B cell (primary cell): Measurements from ENCODE around the gene C21orf58. TPM values are rescaled to one million over a fixed set of nuclear protein-coding genes. Genes with fewer than 3 reads are reported as not detected.

Experiments used
- ATAC-seq: fragments of 200-7000 bp; cut with Tn5 transposase; one replicate; pipeline ENCODE4 v1.10.0; 2021; ENCODE audit warnings: low read depth, mild to moderate bottlenecking, moderate number of reproducible peaks, moderate library complexity
- CTCF ChIA-PET: fragments of 350-600 bp; sonication (Branson Sonifier 250); formaldehyde crosslinking; loops from one replicate; lab custom pipeline; 2021; ENCODE audit warnings: antibody characterized with exemption, inconsistent platforms; lab: Charles Lee
- POLR2A ChIA-PET: fragments of 350-600 bp; sonication (Branson Sonifier 250); formaldehyde crosslinking; loops from one replicate; lab custom pipeline; 2021; ENCODE audit warnings: antibody characterized with exemption; lab: Charles Lee
- DNase-seq: peaks from one replicate; pipeline ENCODE4 v3.0.0; 2013
- H2AFZ ChIP-seq: 2 replicates; pipeline ENCODE4 v1.6.1; 2012; ENCODE audit warnings: mild to moderate bottlenecking, low read depth, low read length; ENCODE audit not compliant: insufficient read depth, poor library complexity, severe bottlenecking
- H3K27ac ChIP-seq, 2 donors: 1 replicate in 1 of 2; 2 replicates in 1 of 2; pipeline ENCODE4 v1.5.1; 2012 to 2013; ENCODE audit warnings: low read length in 2 of 2, mild to moderate bottlenecking in 2 of 2, moderate library complexity in 1 of 2
- H3K27me3 ChIP-seq, 4 experiments: fragments of 200-600 bp in 1 of 4; sonication (generic) in 1 of 4; replicated peaks in 1 of 4; 1 replicate in 2 of 4; 2 replicates in 2 of 4; pipeline versions ENCODE4 v1.6.1 to v1.7.0; 2013 to 2016; ENCODE audit warnings: low read length in 3 of 4, mild to moderate bottlenecking in 2 of 4, mixed read lengths in 1 of 4, moderate library complexity in 1 of 4; ENCODE audit not compliant: insufficient read depth in 4 of 4, control insufficient read depth in 3 of 4; ENCODE audit errors: control extremely low read depth in 1 of 4
- H3K36me3 ChIP-seq, 2 experiments: replicated peaks in 1 of 2; 1 replicate in 1 of 2; 2 replicates in 1 of 2; pipeline versions ENCODE4 v1.6.1 to v1.7.1; 2013; ENCODE audit warnings: low read length in 1 of 2; ENCODE audit not compliant: insufficient read depth in 2 of 2, control insufficient read depth in 1 of 2; ENCODE audit errors: control extremely low read depth in 1 of 2, extremely low read depth in 1 of 2
- H3K4me1 ChIP-seq, 2 donors: fragments of 200-600 bp in 1 of 2; sonication (generic) in 1 of 2; 1 replicate in 1 of 2; 2 replicates in 1 of 2; pipeline versions ENCODE4 v1.5.1 to v1.6.1; 2013 to 2017; ENCODE audit warnings: low read length in 2 of 2; ENCODE audit not compliant: control insufficient read depth in 2 of 2, insufficient read depth in 2 of 2
- H3K4me2 ChIP-seq: replicated peaks from 2 replicates; pipeline ENCODE3; 2012; ENCODE audit warnings: mild to moderate bottlenecking, low read depth, low read length; ENCODE audit not compliant: poor library complexity, severe bottlenecking
- H3K4me3 ChIP-seq, 5 experiments: fragments of 200-600 bp in 1 of 5; sonication (generic) in 1 of 5; 1 replicate in 3 of 5; 2 replicates in 2 of 5; pipeline versions ENCODE4 v1.5.1 to v1.7.0; 2011 to 2016; ENCODE audit warnings: low read length in 4 of 5, mild to moderate bottlenecking in 4 of 5, low read depth in 2 of 5, control low read depth in 1 of 5, moderate library complexity in 1 of 5; ENCODE audit not compliant: insufficient read depth in 1 of 5; ENCODE audit errors: control extremely low read depth in 1 of 5, extremely low read depth in 1 of 5
- H3K79me2 ChIP-seq: fragments of 200-600 bp; sonication (generic); one replicate; pipeline ENCODE4 v1.6.0; 2016; ENCODE audit warnings: low read length; ENCODE audit not compliant: control insufficient read depth, insufficient read depth
- H3K9ac ChIP-seq: fragments of 200-600 bp; sonication (generic); 2 replicates; pipeline ENCODE4 v1.6.1; 2017; ENCODE audit warnings: mild to moderate bottlenecking, low read length, moderate library complexity
- H3K9me3 ChIP-seq, 3 donors: one replicate each; pipeline versions ENCODE4 v1.6.1 to v1.7.1; 2013; ENCODE audit warnings: low read length in 2 of 3; ENCODE audit not compliant: control insufficient read depth in 2 of 3, insufficient read depth in 1 of 3; ENCODE audit errors: control extremely low read depth in 1 of 3
- H4K20me1 ChIP-seq: 2 replicates; pipeline ENCODE4 v1.6.0; 2012; ENCODE audit warnings: mild to moderate bottlenecking, low read length; ENCODE audit not compliant: insufficient read depth, control insufficient read depth, poor library complexity, severe bottlenecking
- H3K27ac Mint-ChIP-seq: one replicate; pipeline ENCODE4 v1.8.0; 2021; ENCODE audit warnings: mixed read lengths
- H3K27me3 Mint-ChIP-seq: one replicate; pipeline ENCODE4 v1.8.0; 2021; ENCODE audit warnings: mixed read lengths
- H3K4me1 Mint-ChIP-seq: one replicate; pipeline ENCODE4 v1.8.0; 2021; ENCODE audit warnings: mixed read lengths
- H3K4me3 Mint-ChIP-seq: one replicate; pipeline ENCODE4 v1.8.0; 2021; ENCODE audit warnings: mixed read lengths
- H3K9me3 Mint-ChIP-seq: one replicate; pipeline ENCODE4 v1.8.0; 2022; ENCODE audit warnings: mixed read lengths; ENCODE audit not compliant: insufficient read depth
- EZH2 ChIP-seq: IDR thresholded peaks from 2 replicates; pipeline ENCODE4 v1.6.1; 2012; ENCODE audit warnings: borderline replicate concordance, low read depth, mild to moderate bottlenecking, moderate library complexity, low read length; ENCODE audit not compliant: insufficient read depth, poor library complexity, severe bottlenecking
- WGBS: methylation state at CpG from one replicate; pipeline ENCODE4 v1.1.5; 2013; ENCODE audit warnings: missing lambda C conversion rate; ENCODE audit not compliant: insufficient coverage; 5-methylcytosine and 5-hydroxymethylcytosine counted together
- intact Hi-C: fragments of 100-400 bp; cut with micrococcal nuclease; formaldehyde crosslinking; loops from one replicate; pipeline ENCODE4 v1.10.0; 2022
- polyA plus RNA-seq: library from polyadenylated mRNA; depleted of rRNA; stranded (reverse); fragments of >200 nt; gene quantifications from 2 replicates; pipeline ENCODE4 v1.2.3, GENCODE V29; 2012
- total RNA-seq, 2 donors: library from RNA; stranded (reverse); fragments of 120-200 nt in 1 of 2; gene quantifications; 1 replicate in 1 of 2; 2 replicates in 1 of 2; pipeline versions ENCODE4 v1.2.3 to v1.2.4, GENCODE V29; 2013 to 2022
- TF ChIP-seq, protein P1 (sequence below): fragments of 200-600 bp; IDR thresholded peaks from one replicate; pipeline ENCODE4 v1.8.0; 2022; ENCODE audit warnings: antibody characterized with exemption, mild to moderate bottlenecking

Gene C21orf58
- total and polyA plus RNA-seq, 2 donors (not counting 1 experiment from before 2014, with no cell fraction given): 6.3 to 9.5 TPM

DNA sequence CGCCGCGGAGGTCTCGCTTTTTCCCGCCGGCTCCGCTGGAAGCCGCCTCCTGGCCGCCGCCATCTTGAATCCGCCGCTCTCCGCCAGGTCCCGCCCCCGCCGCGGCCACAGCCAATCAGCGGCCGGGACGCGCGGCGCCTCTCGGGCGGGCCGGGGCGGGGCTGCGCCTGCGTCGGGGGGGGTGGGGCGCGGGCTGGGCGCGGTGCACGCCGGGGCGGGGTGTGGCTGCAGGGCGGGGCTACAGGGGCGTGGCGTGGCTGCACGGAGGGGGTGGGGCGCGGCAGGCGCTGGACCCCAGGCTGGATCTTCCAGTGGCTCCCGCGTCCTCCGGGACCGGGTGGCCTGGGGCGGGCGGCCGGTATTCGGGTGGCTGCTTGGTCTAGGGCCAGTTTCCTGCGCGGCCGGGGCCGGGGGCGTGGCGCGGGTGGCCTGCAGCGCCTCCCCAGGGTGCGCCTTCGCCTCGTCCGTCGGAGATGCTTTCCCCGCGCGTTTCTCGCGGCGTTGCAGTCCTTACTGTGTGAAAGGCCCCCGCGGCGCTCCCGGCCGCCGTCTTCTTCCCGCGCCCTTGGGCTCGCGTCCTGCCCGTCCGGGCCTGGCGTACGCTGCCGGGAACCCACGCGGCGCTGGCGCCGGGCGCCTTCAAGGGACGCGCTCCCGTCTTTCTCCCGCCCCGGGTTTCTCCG, 861 bp upstream of the C21orf58 start:
- under 1% methylated on average over 98 of the region's 98 CpGs for WGBS
- peak overlapping the region; percentile 88 for H3K4me3 Mint-ChIP-seq
- ChIA-PET CTCF (interaction anchor here (0.6 to 1.6 kb wide), 3 partner anchors 31 to 40 kb away, joined by 3 to 5 read pairs (median 3); partner anchors contain the start of gene MCM3AP), POLR2A (no interaction called here)
- H3K27me3 Mint-ChIP-seq: no peaks in the 10 kb centered on the region
- peaks cover 0 to 3% (median 0%) of the 10 kb centered on the region in 4 experiments for H3K27me3 ChIP-seq
- intact Hi-C loops: loop anchor here (1.0 to 2.0 kb wide), 5 partner anchors 38 to 182 kb away; partner anchors contain the start of genes DIP2A, LSS, SPATC1L and YBEY
- no peaks in the 10 kb centered on the region for H3K9me3 Mint-ChIP-seq
- H4K20me1 ChIP-seq: no peaks in the 10 kb centered on the region
- peak overlapping the region; percentile 93 for H2AFZ ChIP-seq
- peak; percentile 92 for DNase-seq
- H3K36me3 ChIP-seq: peaks cover 0 to 2% of the 10 kb centered on the region in 2 experiments
- H3K9ac ChIP-seq: peak overlapping the region; percentile 87
- TF ChIP-seq, protein P1, sequence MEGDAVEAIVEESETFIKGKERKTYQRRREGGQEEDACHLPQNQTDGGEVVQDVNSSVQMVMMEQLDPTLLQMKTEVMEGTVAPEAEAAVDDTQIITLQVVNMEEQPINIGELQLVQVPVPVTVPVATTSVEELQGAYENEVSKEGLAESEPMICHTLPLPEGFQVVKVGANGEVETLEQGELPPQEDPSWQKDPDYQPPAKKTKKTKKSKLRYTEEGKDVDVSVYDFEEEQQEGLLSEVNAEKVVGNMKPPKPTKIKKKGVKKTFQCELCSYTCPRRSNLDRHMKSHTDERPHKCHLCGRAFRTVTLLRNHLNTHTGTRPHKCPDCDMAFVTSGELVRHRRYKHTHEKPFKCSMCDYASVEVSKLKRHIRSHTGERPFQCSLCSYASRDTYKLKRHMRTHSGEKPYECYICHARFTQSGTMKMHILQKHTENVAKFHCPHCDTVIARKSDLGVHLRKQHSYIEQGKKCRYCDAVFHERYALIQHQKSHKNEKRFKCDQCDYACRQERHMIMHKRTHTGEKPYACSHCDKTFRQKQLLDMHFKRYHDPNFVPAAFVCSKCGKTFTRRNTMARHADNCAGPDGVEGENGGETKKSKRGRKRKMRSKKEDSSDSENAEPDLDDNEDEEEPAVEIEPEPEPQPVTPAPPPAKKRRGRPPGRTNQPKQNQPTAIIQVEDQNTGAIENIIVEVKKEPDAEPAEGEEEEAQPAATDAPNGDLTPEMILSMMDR: peak; percentile 27
- TF ChIP-seq EZH2: no peak
- H3K4me2 ChIP-seq: peak overlapping the region; percentile 97
- H3K4me3 ChIP-seq: peak overlapping the region; percentile 26 to 100 (median 95)
- peaks cover 29% of the 10 kb centered on the region for H3K79me2 ChIP-seq
- H3K4me1 Mint-ChIP-seq: peaks cover 24% of the 10 kb centered on the region
- H3K4me1 ChIP-seq: peaks cover 16 to 23% of the 10 kb centered on the region in 2 donors
- ATAC-seq: peak; percentile 77
- H3K9me3 ChIP-seq: no peaks in the 10 kb centered on the region
- H3K27ac Mint-ChIP-seq: peak overlapping the region; percentile 95
- H3K27ac ChIP-seq: peak overlapping the region; percentile 95 to 96

DNA sequence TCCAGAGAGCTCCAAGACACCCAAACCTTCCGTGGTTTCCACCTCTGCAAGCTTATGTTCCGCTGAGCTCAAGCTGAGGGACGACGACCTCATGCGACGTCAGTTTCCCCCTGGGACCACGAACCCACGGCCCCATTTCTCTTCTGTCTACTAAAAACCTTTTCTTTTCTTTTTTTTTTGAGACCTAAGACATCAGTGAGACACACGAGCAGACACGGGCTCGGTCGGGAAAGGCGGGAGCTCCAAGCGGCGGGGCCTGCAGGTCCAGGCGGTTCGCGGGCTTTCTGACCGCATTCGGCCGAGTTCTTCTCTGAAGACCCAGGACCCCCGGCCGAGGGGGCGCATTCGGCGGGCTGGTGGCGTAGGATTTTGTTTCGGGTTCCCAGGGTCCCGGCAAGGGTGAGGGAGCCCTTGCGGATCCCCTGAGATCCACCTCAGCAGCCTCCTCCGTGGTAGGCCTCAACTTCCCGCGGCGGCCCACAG, 402 bp downstream of the C21orf58 start:
- Histone ChIP-seq H3K27ac (peak overlapping the region in 1 of 2 donors; percentile 95), H3K4me3 (peak overlapping the region; percentile 54 to 100 (median 95)), H4K20me1 (no peaks in the 10 kb centered on the region), H3K9me3 (no peaks in the 10 kb centered on the region), H2AFZ (peak overlapping the region; percentile 93), H3K9ac (peak overlapping the region; percentile 87), H3K36me3 (peaks cover 0 to 2% of the 10 kb centered on the region in 2 experiments), H3K79me2 (peaks cover 30% of the 10 kb centered on the region), H3K4me1 (peaks cover 16 to 23% of the 10 kb centered on the region in 2 donors), H3K4me2 (peak overlapping the region; percentile 97), H3K27me3 (peaks cover 0 to 3% (median 0%) of the 10 kb centered on the region in 4 experiments)
- ATAC-seq (no peak), DNase-seq (no peak)
- CTCF ChIA-PET: interaction anchor here (0.7 kb wide), 1 partner anchor 19 kb away, joined by 3 read pairs; no protein-coding TSS in a partner anchor
- Mint-ChIP-seq H3K4me1 (peaks cover 24% of the 10 kb centered on the region), H3K27ac (peak overlapping the region; percentile 59), H3K4me3 (peak overlapping the region; percentile 88), H3K9me3 (no peaks in the 10 kb centered on the region), H3K27me3 (no peaks in the 10 kb centered on the region)
- intact Hi-C loops: no loop called here
- TF ChIP-seq EZH2: no peak
- TF ChIP-seq, protein P1: no peak
- POLR2A ChIA-PET: no interaction called here
- under 1% methylated on average over 34 of the region's 34 CpGs for whole genome bisulfite sequencing
